Calu3 (cell line): ENCODE results near the gene GLRX. TPM values are rescaled to one million over a fixed set of nuclear protein-coding genes. Genes with fewer than 3 reads are reported as not detected.

Experiments used
- BruUV-seq: library from RNA; stranded (reverse); fragments of 400-500 nt; replicated peaks from 2 replicates; lab custom pipeline; 2021; lab: Mats Ljungman, UMichigan
- CTCF ChIA-PET: fragments of 300-600 bp; sonication (Branson Sonifier 250); formaldehyde crosslinking; loops from one replicate; lab custom pipeline; 2022; ENCODE audit warnings: antibody characterized with exemption; lab: Charles Lee
- DNase-seq: peaks from one replicate; pipeline ENCODE4 v3.0.0; 2022
- H3K27ac Mint-ChIP-seq: one replicate; pipeline ENCODE4 v1.8.0; 2022; ENCODE audit warnings: mixed read lengths; ENCODE audit not compliant: unreplicated experiment
- H3K27me3 Mint-ChIP-seq: one replicate; pipeline ENCODE4 v1.8.0; 2022; ENCODE audit warnings: mixed read lengths; ENCODE audit not compliant: unreplicated experiment
- H3K36me3 Mint-ChIP-seq: one replicate; pipeline ENCODE4 v1.8.0; 2022; ENCODE audit warnings: mild to moderate bottlenecking, moderate library complexity, mixed read lengths; ENCODE audit not compliant: insufficient read depth, unreplicated experiment
- H3K4me1 Mint-ChIP-seq: one replicate; pipeline ENCODE4 v1.8.0; 2022; ENCODE audit warnings: mild to moderate bottlenecking, low read depth, mixed read lengths; ENCODE audit not compliant: unreplicated experiment
- H3K4me3 Mint-ChIP-seq: one replicate; pipeline ENCODE4 v1.8.0; 2022; ENCODE audit warnings: mild to moderate bottlenecking, low read depth, moderate library complexity, mixed read lengths; ENCODE audit not compliant: unreplicated experiment
- H3K9me3 Mint-ChIP-seq: one replicate; pipeline ENCODE4 v1.8.0; 2022; ENCODE audit warnings: low read depth, mixed read lengths; ENCODE audit not compliant: unreplicated experiment
- intact Hi-C: fragments of 100-400 bp; cut with micrococcal nuclease; formaldehyde crosslinking; loops from one replicate; pipeline ENCODE4 v1.10.0; 2022; ENCODE audit not compliant: unreplicated experiment
- total RNA-seq: library from RNA; stranded (reverse); gene quantifications from 2 replicates; pipeline ENCODE4 v1.2.3, GENCODE V29; 2022
- TF ChIP-seq, protein P1 (sequence below): fragments of 200-600 bp; IDR thresholded peaks from one replicate; pipeline ENCODE4 v1.8.0; 2022; ENCODE audit warnings: antibody characterized with exemption; ENCODE audit not compliant: unreplicated experiment

GLRX gene
- total RNA-seq, 1 experiment from 2014 or later: 27.9 TPM

GRCh38 chr5:95801532-95801931 lies 21.0 kb downstream of the GLRX start:
- no TSS peak for BruUV-seq
- Mint-ChIP-seq H3K9me3 (no peaks in the 10 kb centered on the region), H3K4me1 (peaks cover 44% of the 10 kb centered on the region), H3K4me3 (no peak overlapping the region), H3K27me3 (no peaks in the 10 kb centered on the region), H3K36me3 (peaks cover 5% of the 10 kb centered on the region), H3K27ac (no peak overlapping the region)
- TF ChIP-seq, protein P1, sequence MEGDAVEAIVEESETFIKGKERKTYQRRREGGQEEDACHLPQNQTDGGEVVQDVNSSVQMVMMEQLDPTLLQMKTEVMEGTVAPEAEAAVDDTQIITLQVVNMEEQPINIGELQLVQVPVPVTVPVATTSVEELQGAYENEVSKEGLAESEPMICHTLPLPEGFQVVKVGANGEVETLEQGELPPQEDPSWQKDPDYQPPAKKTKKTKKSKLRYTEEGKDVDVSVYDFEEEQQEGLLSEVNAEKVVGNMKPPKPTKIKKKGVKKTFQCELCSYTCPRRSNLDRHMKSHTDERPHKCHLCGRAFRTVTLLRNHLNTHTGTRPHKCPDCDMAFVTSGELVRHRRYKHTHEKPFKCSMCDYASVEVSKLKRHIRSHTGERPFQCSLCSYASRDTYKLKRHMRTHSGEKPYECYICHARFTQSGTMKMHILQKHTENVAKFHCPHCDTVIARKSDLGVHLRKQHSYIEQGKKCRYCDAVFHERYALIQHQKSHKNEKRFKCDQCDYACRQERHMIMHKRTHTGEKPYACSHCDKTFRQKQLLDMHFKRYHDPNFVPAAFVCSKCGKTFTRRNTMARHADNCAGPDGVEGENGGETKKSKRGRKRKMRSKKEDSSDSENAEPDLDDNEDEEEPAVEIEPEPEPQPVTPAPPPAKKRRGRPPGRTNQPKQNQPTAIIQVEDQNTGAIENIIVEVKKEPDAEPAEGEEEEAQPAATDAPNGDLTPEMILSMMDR: no peak
- intact Hi-C loops: loop anchor here (5.0 kb wide), 1 partner anchor 36 kb away; no protein-coding TSS in a partner anchor
- CTCF ChIA-PET: no interaction called here
- no peak for DNase-seq

DNA sequence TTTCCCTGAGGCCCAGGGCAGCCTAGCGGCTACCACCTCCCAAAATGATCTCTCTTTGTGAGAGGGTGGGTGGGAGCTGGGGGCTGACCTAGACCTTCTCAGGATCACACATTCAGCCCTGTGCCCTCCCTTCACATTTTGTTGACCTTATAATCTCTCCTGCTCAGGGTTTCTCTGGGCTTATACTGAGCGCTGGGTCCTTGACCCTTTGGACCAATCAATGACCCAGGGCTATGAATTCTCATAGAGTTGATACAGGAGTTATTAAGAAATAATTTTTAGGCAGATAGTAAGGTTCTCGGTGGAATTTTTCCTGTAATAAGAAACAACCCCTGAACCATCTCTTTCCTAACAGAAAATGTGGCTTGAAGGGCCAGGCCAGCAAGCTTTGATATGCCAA lies 22.0 kb downstream of the GLRX start:
- BruUV-seq: no TSS peak
- Mint-ChIP-seq H3K27ac (no peak overlapping the region), H3K4me3 (no peak overlapping the region)

GRCh38 chr5:95799191-95799835 lies 23.2 kb downstream of the GLRX start:
- DNase-seq: no peak
- CTCF ChIA-PET: interaction anchor here (0.5 kb wide), 1 partner anchor 163 kb away, joined by 3 read pairs; no protein-coding TSS in a partner anchor
- H3K36me3 Mint-ChIP-seq: peaks cover 5% of the 10 kb centered on the region
- H3K27me3 Mint-ChIP-seq: no peaks in the 10 kb centered on the region
- intact Hi-C loops: no loop called here
- H3K27ac Mint-ChIP-seq: no peak overlapping the region
- H3K4me1 Mint-ChIP-seq: peaks cover 43% of the 10 kb centered on the region
- no peaks in the 10 kb centered on the region for H3K9me3 Mint-ChIP-seq
- TF ChIP-seq, protein P1: no peak
- no peak overlapping the region for H3K4me3 Mint-ChIP-seq
- no TSS peak for BruUV-seq

More for the DNA sequence above, 22.0 kb downstream of the GLRX start:
- Mint-ChIP-seq H3K27me3 (no peaks in the 10 kb centered on the region), H3K9me3 (no peaks in the 10 kb centered on the region), H3K4me1 (peaks cover 44% of the 10 kb centered on the region), H3K36me3 (peaks cover 5% of the 10 kb centered on the region)
- TF ChIP-seq, protein P1: no peak
- CTCF ChIA-PET: no interaction called here
- intact Hi-C loops: loop anchor here (5.0 kb wide), 1 partner anchor 37 kb away; no protein-coding TSS in a partner anchor
- DNase-seq: no peak

DNA sequence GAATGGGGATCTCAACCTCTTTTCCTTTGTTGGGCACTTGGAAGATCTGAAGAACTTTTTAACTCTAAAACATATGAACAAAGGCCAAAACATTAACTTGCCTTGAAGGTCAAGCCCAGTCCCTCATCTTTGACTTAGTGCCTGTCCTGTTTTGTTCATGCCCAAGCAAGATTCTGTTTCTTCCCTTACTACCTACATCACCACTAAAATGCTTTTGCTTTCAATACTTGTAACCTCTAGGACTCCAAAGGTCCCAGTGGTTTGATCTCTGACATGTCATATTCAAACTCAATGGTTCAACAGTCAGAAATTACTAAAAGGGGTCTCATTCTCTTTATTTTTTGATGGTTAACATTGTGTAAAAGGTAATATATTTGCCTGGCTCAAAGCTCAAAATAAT lies 24.0 kb downstream of the GLRX start:
- CTCF ChIA-PET: no interaction called here
- Mint-ChIP-seq H3K36me3 (peaks cover 5% of the 10 kb centered on the region), H3K4me1 (peaks cover 41% of the 10 kb centered on the region), H3K27ac (no peak overlapping the region), H3K4me3 (no peak overlapping the region), H3K27me3 (no peaks in the 10 kb centered on the region), H3K9me3 (no peaks in the 10 kb centered on the region)
- TF ChIP-seq, protein P1: no peak
- intact Hi-C loops: no loop called here
- no peak for DNase-seq
- BruUV-seq: no TSS peak
